Lower leg skin (tissue), 4 donors: ENCODE data around the gene C16orf96. TPM values are rescaled to one million over a fixed set of nuclear protein-coding genes. Genes with fewer than 3 reads are reported as not detected.

Source experiments
- DNase-seq, 2 donors: peaks; one replicate each; pipeline ENCODE4 v3.0.0-alpha.2; 2019; ENCODE audit warnings: low spot score in 2 of 2
- H3K4me3 ChIP-seq: fragments of 200-600 bp; sonication (generic); 2 replicates; pipeline ENCODE4 v1.5.1; 2017; ENCODE audit warnings: mild to moderate bottlenecking, low read depth; ENCODE audit not compliant: poor library complexity, severe bottlenecking
- POLR2A ChIP-seq, 2 donors: fragments of 450-650 bp; IDR thresholded peaks; one replicate each; pipeline ENCODE4 v1.6.1; 2016 to 2017; ENCODE audit warnings: antibody characterized with exemption in 2 of 2, mild to moderate bottlenecking in 1 of 2, moderate library complexity in 1 of 2
- WGBS, 2 donors: methylation state at CpG; one replicate each; pipeline ENCODE4 v1.1.5; 2018; 5-methylcytosine and 5-hydroxymethylcytosine counted together
- intact Hi-C: fragments of 100-400 bp; cut with DNase I; formaldehyde crosslinking; loops from one replicate; pipeline ENCODE4 v1.15.0; 2023; ENCODE audit warnings: low total_unique reads
- total RNA-seq, 4 donors: library from RNA; depleted of rRNA; stranded (reverse); fragments of >200 nt; gene quantifications; one replicate each; pipeline ENCODE4 v1.1.0, GENCODE V29; 2016
- TF ChIP-seq, protein P1 (sequence below), 3 donors: fragments of 450-650 bp; IDR thresholded peaks; one replicate each; pipeline ENCODE4 v1.5.1; 2016; ENCODE audit warnings: antibody characterized with exemption in 3 of 3, mild to moderate bottlenecking in 3 of 3, moderate library complexity in 2 of 3

The C16orf96 gene
- total RNA-seq, 4 donors from 2014 or later, result 0.08 to 0.49 (median 0.29) TPM

DNA sequence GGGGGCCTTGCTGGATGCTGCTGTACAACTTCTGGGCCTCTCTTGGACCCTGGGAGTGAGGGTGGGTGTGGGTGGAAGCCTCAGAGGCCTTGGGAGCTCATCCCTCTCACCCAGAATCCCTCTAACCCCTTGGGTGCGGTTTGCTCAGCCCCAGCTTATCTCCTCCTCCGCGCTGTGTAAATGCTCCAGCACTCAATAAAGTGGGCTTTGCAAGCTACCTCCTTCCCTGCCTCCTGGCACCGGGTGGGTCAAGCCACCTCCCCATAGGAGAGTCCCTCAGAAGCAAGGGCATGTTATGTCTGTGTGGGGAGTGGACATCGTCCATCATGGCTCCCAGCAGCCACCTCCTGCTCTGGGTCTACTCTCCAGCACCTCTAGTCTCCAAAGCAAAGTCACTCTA is 46.0 kb upstream of the C16orf96 start:
- intact Hi-C loops, result no loop called here
- DNase-seq, result no peak
- WGBS, 2 donors, result 72 to 82% methylated on average over 5 of the region's 5 CpGs
- H3K4me3 ChIP-seq, result no peak overlapping the region
- TF ChIP-seq, protein P1, sequence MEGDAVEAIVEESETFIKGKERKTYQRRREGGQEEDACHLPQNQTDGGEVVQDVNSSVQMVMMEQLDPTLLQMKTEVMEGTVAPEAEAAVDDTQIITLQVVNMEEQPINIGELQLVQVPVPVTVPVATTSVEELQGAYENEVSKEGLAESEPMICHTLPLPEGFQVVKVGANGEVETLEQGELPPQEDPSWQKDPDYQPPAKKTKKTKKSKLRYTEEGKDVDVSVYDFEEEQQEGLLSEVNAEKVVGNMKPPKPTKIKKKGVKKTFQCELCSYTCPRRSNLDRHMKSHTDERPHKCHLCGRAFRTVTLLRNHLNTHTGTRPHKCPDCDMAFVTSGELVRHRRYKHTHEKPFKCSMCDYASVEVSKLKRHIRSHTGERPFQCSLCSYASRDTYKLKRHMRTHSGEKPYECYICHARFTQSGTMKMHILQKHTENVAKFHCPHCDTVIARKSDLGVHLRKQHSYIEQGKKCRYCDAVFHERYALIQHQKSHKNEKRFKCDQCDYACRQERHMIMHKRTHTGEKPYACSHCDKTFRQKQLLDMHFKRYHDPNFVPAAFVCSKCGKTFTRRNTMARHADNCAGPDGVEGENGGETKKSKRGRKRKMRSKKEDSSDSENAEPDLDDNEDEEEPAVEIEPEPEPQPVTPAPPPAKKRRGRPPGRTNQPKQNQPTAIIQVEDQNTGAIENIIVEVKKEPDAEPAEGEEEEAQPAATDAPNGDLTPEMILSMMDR (IDR thresholded peaks at IDR 0.05), result no peak
- no peak for TF ChIP-seq POLR2A (IDR thresholded peaks at IDR 0.05)

DNA sequence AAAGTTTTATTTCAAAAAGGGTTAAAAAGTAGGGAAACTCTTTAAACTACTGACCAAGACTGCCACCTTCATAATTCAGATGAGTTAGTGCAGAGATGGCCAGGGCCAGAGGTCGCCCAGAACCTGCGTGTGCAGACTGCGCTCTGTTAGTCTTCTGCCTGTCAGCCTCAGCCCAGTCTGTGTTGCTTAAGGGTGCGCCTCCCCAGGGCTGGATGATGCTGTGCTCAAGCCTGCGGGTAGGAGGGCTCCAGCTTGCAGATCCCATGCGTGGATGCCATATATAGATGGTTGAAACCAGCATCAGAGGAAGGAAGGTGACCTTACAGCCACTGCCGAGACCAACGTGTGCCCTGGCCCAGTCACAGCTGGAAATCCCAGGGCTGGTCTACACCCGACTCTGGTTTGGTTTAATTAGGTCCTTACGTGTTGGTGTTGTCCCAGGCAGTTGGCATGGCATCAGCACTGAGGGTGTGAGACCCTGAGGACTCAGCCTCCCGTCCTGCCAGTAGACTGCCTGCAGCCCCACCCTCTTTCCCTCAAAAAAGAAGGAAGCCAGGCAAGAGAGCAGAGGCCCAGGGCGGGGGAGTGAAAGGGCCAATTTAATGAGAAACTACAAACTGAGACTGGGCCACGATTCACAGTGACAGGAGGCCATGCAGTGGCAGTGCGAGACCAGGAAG is 45.3 kb upstream of the C16orf96 start:
- intact Hi-C loops, result no loop called here
- no peak for DNase-seq

DNA sequence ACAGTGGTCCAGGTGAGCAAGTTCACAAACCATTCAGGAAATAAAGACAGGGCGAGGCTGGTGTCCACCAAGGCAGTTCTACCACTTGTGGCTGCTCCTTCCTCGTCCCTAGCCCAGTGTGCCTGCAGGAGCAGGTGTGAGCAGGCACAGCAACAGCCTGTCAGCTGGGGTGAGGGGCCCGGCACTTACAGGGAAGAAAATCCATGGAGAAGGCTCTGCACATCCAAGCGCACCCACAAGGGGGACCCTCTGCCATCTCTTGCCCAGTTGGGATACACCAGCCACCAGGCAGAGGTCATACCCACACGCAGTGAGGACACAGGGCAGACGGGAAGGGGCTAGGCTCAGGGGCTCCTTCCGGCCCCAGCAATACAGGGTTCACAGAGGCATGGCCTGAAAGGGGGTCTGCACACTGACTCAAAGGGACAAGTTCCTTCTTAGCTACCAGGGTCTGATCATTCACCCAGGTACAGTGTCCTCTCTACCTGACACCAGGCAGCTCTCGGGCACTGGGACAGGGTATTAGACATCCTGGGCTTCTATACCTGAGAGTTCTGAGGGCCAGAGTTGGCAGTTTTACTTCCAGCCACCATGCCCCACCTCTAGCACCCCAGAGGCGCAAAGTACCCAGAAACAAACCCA is 44.6 kb upstream of the C16orf96 start:
- WGBS, 2 donors, result 56 to 63% methylated on average over 8 to 9 of the region's 9 CpGs
- no peak for TF ChIP-seq POLR2A (IDR thresholded peaks at IDR 0.05)
- TF ChIP-seq, protein P1 (IDR thresholded peaks at IDR 0.05), result no peak
- no peak overlapping the region for H3K4me3 ChIP-seq
- DNase-seq, result no peak
- intact Hi-C loops, result no loop called here

More for the DNA sequence above, 45.3 kb upstream of the C16orf96 start:
- WGBS, 2 donors, result 38 to 42% methylated on average over 14 of the region's 14 CpGs
- no peak for TF ChIP-seq POLR2A (IDR thresholded peaks at IDR 0.05)
- TF ChIP-seq, protein P1 (IDR thresholded peaks at IDR 0.05), result no peak
- no peak overlapping the region for H3K4me3 ChIP-seq

DNA sequence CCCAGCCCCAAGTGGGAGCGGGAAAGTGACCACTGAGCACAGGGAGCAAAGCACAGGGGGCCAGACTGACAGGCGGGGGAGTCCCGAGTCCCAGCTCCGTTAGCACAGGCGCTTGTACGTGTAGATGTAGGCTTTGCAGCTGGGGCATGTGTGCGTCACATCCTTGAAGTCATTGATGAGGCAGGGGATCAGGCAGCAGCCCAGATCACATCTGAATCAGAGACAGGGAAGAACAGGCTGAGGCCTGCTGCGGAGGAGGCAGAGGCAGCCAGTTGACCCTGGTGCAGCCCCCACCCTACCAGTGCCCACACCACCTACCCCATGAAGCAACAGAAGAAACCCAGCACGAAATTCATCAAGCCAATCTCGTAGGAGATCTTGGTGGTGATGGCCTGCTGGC is 43.7 kb upstream of the C16orf96 start:
- 90 to 91% methylated on average over 10 of the region's 10 CpGs for WGBS, 2 donors
- DNase-seq, result no peak
- TF ChIP-seq, protein P1 (IDR thresholded peaks at IDR 0.05), result no peak
- no peak for TF ChIP-seq POLR2A (IDR thresholded peaks at IDR 0.05)

DNA sequence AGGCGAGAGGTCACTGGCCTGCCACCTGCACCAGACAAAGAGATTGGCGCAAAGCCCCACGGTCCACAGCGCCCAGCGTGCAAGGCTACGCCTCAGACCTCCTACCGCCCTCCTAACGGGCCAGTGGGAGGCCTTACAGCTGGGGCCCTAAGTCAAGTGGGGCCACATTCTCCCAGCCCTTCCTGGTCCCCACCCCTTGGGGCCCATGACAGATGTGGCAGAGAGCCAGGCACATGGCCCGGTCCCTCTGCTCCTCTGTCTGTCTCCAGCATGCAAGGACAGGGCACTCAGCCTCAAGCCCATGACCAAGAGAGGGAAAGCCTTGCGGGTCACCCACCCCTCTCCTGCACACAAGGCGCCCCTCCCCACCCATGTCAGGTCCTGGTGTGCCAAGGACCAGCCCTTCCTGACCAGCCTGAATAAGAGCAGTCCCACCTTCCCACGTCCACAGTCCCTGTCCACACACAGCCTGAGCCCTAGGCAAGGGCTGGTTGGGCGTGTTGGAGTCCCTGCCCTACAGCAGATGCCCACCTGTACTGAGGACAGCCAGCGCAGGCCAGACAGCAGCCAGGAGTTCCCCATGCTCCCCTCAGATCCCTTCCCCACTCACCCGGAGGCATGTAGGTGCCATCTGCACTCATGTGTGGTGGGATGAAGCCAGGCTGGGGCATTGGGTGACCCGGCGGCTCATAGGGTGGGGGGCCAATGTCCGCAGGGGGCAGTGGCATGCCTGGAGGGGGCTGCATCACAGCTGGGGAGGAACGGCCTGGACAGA is 42.9 kb upstream of the C16orf96 start:
- intact Hi-C loops, result no loop called here
- H3K4me3 ChIP-seq, result no peak overlapping the region
- WGBS, 2 donors, result 85 to 88% methylated on average over 15 to 19 of the region's 19 CpGs
- no peak for TF ChIP-seq POLR2A (IDR thresholded peaks at IDR 0.05)
- TF ChIP-seq, protein P1 (IDR thresholded peaks at IDR 0.05), result no peak
- DNase-seq, result no peak

More for the DNA sequence above, 43.7 kb upstream of the C16orf96 start:
- H3K4me3 ChIP-seq, result no peak overlapping the region
- intact Hi-C loops, result no loop called here
